HG02623 (cell line): ENCODE measurements around the gene PNPLA3.

ENCODE experiments used
- ATAC-seq: cut with Tn5 transposase; IDR thresholded peaks from one replicate; pipeline ENCODE4 v1.9.1; 2021; ENCODE audit warnings: moderate library complexity; ENCODE audit not compliant: unreplicated experiment

Gene PNPLA3

GRCh38 chr22:43957871-43958270, 34.3 kb downstream of the PNPLA3 start:
- no peak for ATAC-seq

GRCh38 chr22:43964314-43964857, 40.8 kb downstream of the PNPLA3 start:
- no peak for ATAC-seq

- no peak for ATAC-seq
Observed at GRCh38 chr22:43967069-43967468, 43.5 kb downstream of the PNPLA3 start.

GRCh38 chr22:43968614-43969013, 45.0 kb downstream of the PNPLA3 start:
- ATAC-seq = no peak

GRCh38 chr22:43969021-43969878, 45.6 kb downstream of the PNPLA3 start:
- ATAC-seq = no peak

- ATAC-seq = no peak
Observed at GRCh38 chr22:43969989-43970755, 46.6 kb downstream of the PNPLA3 start.

GRCh38 chr22:43971112-43971511, 47.5 kb downstream of the PNPLA3 start:
- no peak for ATAC-seq

GRCh38 chr22:43972931-43973462, 49.4 kb downstream of the PNPLA3 start:
- no peak for ATAC-seq

GRCh38 chr22:43974028-43974545, 50.5 kb downstream of the PNPLA3 start:
- ATAC-seq = no peak

- ATAC-seq = no peak
Observed at GRCh38 chr22:43975041-43975440, 51.4 kb downstream of the PNPLA3 start.

- no peak for ATAC-seq
Observed at GRCh38 chr22:43976861-43977795, 53.5 kb downstream of the PNPLA3 start.

- no peak for ATAC-seq
Observed at GRCh38 chr22:43978558-43978957, 55.0 kb downstream of the PNPLA3 start.

GRCh38 chr22:43980579-43980978, 57.0 kb downstream of the PNPLA3 start:
- ATAC-seq = no peak

- ATAC-seq = no peak
Observed at GRCh38 chr22:43980996-43981395, 57.4 kb downstream of the PNPLA3 start.

GRCh38 chr22:43983808-43984207, 60.2 kb downstream of the PNPLA3 start:
- no peak for ATAC-seq

- no peak for ATAC-seq
Observed at GRCh38 chr22:43985532-43985931, 61.9 kb downstream of the PNPLA3 start.

- no peak for ATAC-seq
Observed at GRCh38 chr22:43988116-43988820, 64.7 kb downstream of the PNPLA3 start.

GRCh38 chr22:43988960-43989359, 65.4 kb downstream of the PNPLA3 start:
- ATAC-seq = no peak

- no peak for ATAC-seq
Observed at GRCh38 chr22:43990044-43990443, 66.4 kb downstream of the PNPLA3 start.
